Natural killer cell (primary cell): Measurements from ENCODE around the gene BMPR1A. TPM values are rescaled to one million over a fixed set of nuclear protein-coding genes. Genes with fewer than 3 reads are reported as not detected.

ENCODE experiments used
- ATAC-seq, 3 donors: fragments of 150-1000 bp in 2 of 3; fragments of 200-7000 bp in 1 of 3; cut with Tn5 transposase; 1 replicate in 1 of 3; 2 replicates in 2 of 3; pipeline ENCODE4 v1.10.0; 2021; ENCODE audit warnings: mild to moderate bottlenecking in 2 of 3, moderate library complexity in 2 of 3
- DNase-seq, 2 donors: peaks; one replicate each; pipeline versions ENCODE4 v3.0.0 to v3.0.0-alpha.2; 2013 to 2021; ENCODE audit warnings: mixed read lengths in 1 of 2
- H3K27ac ChIP-seq: one replicate; pipeline ENCODE4 v1.5.1; 2013; ENCODE audit warnings: mild to moderate bottlenecking, low read length
- H3K27me3 ChIP-seq: one replicate; pipeline ENCODE4 v1.6.1; 2013; ENCODE audit warnings: low read length; ENCODE audit not compliant: control insufficient read depth, insufficient read depth
- H3K36me3 ChIP-seq: one replicate; pipeline ENCODE4 v1.6.1; 2013; ENCODE audit warnings: low read length; ENCODE audit not compliant: control insufficient read depth, insufficient read depth
- H3K4me1 ChIP-seq: one replicate; pipeline ENCODE4 v1.6.1; 2013; ENCODE audit warnings: low read length; ENCODE audit not compliant: control insufficient read depth, insufficient read depth
- H3K4me3 ChIP-seq: one replicate; pipeline ENCODE4 v1.5.1; 2013; ENCODE audit warnings: low read length
- H3K9me3 ChIP-seq: one replicate; pipeline ENCODE4 v1.6.1; 2013; ENCODE audit warnings: low read length; ENCODE audit not compliant: control insufficient read depth, insufficient read depth
- H3K27ac Mint-ChIP-seq, 2 donors: one replicate each; pipeline ENCODE4 v1.8.0; 2022; ENCODE audit warnings: mild to moderate bottlenecking in 2 of 2, mixed read lengths in 2 of 2, moderate library complexity in 1 of 2
- H3K27me3 Mint-ChIP-seq, 2 donors: one replicate each; pipeline ENCODE4 v1.8.0; 2022; ENCODE audit warnings: low read depth in 2 of 2, mixed read lengths in 2 of 2
- H3K36me3 Mint-ChIP-seq: one replicate; pipeline ENCODE4 v1.8.0; 2022; ENCODE audit warnings: mixed read lengths
- H3K4me1 Mint-ChIP-seq, 2 donors: one replicate each; pipeline ENCODE4 v1.8.0; 2022; ENCODE audit warnings: mixed read lengths in 2 of 2
- H3K4me3 Mint-ChIP-seq: one replicate; pipeline ENCODE4 v1.8.0; 2022; ENCODE audit warnings: mild to moderate bottlenecking, moderate library complexity, mixed read lengths
- H3K9me3 Mint-ChIP-seq, 2 donors: one replicate each; pipeline ENCODE4 v1.8.0; 2022; ENCODE audit warnings: mixed read lengths in 2 of 2
- WGBS: methylation state at CpG from one replicate; pipeline ENCODE4 v1.1.7; 2013; ENCODE audit warnings: missing lambda C conversion rate; ENCODE audit not compliant: insufficient coverage; 5-methylcytosine and 5-hydroxymethylcytosine counted together
- intact Hi-C: fragments of 100-400 bp; cut with micrococcal nuclease; formaldehyde crosslinking; loops from one replicate; pipeline ENCODE4 v1.14.2; 2022
- total RNA-seq, 4 donors: library from RNA; stranded (reverse); fragments of 120-200 nt in 1 of 4; gene quantifications; one replicate each; pipeline versions ENCODE4 v1.2.3 to v1.2.4, GENCODE V29; 2013 to 2022
- TF ChIP-seq, protein P1 (sequence below): fragments of 200-600 bp; IDR thresholded peaks from one replicate; pipeline ENCODE4 v1.8.0; 2022; ENCODE audit warnings: antibody characterized with exemption

The BMPR1A gene
- total RNA-seq, 3 donors from 2014 or later (not counting 1 experiment from before 2014, with no cell fraction given), result 5.5 to 8.1 (median 7.7) TPM

DNA sequence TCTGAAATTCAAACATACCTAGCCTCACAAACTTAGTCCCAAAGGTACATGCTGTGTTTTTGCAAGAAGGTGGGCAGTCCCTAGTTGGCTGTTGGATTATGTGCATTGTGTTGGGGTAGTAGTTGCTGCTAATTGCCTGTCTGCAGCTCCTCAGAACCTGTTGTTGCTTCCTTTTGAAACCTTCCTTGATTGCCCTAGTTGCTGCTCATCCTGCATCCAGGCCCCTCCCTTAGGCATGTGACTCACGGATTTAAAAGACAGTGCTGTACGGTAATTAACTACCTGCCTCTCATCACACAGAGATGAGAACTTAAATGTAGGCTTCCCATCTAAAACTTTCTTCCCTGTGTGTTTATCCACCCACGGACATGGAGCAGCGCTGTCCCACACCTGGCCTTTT, 67.7 kb downstream of the BMPR1A start:
- intact Hi-C loops, result no loop called here
- DNase-seq, result no peak
- Histone ChIP-seq H3K4me3 (no peak overlapping the region), H3K36me3 (no peaks in the 10 kb centered on the region), H3K4me1 (no peaks in the 10 kb centered on the region), H3K9me3 (no peaks in the 10 kb centered on the region), H3K27me3 (no peaks in the 10 kb centered on the region), H3K27ac (no peak overlapping the region)
- ATAC-seq, result no peak
- Mint-ChIP-seq H3K27me3 (no peaks in the 10 kb centered on the region), H3K4me3 (no peak overlapping the region), H3K36me3 (no peaks in the 10 kb centered on the region), H3K27ac (no peak overlapping the region), H3K9me3 (no peaks in the 10 kb centered on the region), H3K4me1 (no peaks in the 10 kb centered on the region)
- TF ChIP-seq, protein P1, sequence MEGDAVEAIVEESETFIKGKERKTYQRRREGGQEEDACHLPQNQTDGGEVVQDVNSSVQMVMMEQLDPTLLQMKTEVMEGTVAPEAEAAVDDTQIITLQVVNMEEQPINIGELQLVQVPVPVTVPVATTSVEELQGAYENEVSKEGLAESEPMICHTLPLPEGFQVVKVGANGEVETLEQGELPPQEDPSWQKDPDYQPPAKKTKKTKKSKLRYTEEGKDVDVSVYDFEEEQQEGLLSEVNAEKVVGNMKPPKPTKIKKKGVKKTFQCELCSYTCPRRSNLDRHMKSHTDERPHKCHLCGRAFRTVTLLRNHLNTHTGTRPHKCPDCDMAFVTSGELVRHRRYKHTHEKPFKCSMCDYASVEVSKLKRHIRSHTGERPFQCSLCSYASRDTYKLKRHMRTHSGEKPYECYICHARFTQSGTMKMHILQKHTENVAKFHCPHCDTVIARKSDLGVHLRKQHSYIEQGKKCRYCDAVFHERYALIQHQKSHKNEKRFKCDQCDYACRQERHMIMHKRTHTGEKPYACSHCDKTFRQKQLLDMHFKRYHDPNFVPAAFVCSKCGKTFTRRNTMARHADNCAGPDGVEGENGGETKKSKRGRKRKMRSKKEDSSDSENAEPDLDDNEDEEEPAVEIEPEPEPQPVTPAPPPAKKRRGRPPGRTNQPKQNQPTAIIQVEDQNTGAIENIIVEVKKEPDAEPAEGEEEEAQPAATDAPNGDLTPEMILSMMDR, result no peak
- 92% methylated on average over 4 of the region's 4 CpGs for whole genome bisulfite sequencing

DNA sequence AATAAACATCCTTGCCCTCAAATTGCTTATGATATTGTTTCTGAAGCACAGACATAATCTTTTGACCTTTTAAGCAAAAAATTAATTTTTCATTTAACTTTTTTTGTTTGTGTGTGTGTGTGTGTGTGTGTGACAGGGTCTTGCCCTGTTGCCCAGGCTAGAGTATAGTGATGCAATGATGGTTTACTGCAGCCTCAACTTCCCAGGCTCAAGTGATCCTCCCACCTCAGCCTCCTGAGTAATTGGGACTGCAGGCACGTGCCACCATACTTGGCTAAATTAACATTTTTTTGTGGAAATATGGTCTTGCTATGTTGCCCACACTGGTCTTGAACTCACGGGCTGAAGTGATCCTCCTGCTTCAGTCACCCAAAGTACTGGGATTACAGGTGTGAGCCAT, 68.9 kb downstream of the BMPR1A start:
- Histone ChIP-seq H3K36me3 (no peaks in the 10 kb centered on the region), H3K27me3 (no peaks in the 10 kb centered on the region), H3K4me1 (no peaks in the 10 kb centered on the region), H3K4me3 (no peak overlapping the region), H3K9me3 (no peaks in the 10 kb centered on the region), H3K27ac (no peak overlapping the region)
- no peak for ATAC-seq
- TF ChIP-seq, protein P1, result no peak
- no peak for DNase-seq
- intact Hi-C loops, result no loop called here
- Mint-ChIP-seq H3K9me3 (no peaks in the 10 kb centered on the region), H3K4me1 (no peaks in the 10 kb centered on the region), H3K36me3 (no peaks in the 10 kb centered on the region), H3K27ac (no peak overlapping the region), H3K4me3 (no peak overlapping the region), H3K27me3 (no peaks in the 10 kb centered on the region)
- 100% methylated on average over 2 of the region's 2 CpGs for WGBS

DNA sequence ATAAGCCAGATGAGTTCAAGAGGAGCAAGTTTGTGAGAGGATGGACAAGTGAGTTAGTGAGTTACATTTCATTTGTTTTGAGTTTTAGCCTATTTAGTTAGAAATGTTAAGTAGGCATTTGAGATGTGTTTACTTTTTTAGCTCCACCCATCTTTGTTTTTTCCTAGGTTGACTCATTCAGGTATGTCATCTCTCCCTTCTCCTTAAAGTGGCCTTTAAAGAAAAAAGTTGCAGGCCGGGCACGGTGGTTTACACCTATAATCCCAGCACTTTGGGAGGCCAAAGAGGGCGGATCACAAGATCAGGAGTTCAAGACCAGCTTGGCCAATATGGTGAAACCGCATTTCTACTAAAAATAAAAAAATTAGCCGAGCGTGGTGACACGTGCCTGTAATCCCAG, 71.2 kb downstream of the BMPR1A start:
- Mint-ChIP-seq H3K4me3 (no peak overlapping the region), H3K36me3 (no peaks in the 10 kb centered on the region), H3K27me3 (no peaks in the 10 kb centered on the region), H3K9me3 (no peaks in the 10 kb centered on the region), H3K27ac (no peak overlapping the region), H3K4me1 (no peaks in the 10 kb centered on the region)
- intact Hi-C loops, result no loop called here
- 95% methylated on average over 7 of the region's 7 CpGs for WGBS
- TF ChIP-seq, protein P1, result no peak
- no peak overlapping the region for H3K4me3 ChIP-seq
- no peaks in the 10 kb centered on the region for H3K9me3 ChIP-seq
- H3K36me3 ChIP-seq, result no peaks in the 10 kb centered on the region
- DNase-seq (no peak), ATAC-seq (no peak)
- H3K4me1 ChIP-seq, result no peaks in the 10 kb centered on the region
- no peaks in the 10 kb centered on the region for H3K27me3 ChIP-seq
- H3K27ac ChIP-seq, result no peak overlapping the region

DNA sequence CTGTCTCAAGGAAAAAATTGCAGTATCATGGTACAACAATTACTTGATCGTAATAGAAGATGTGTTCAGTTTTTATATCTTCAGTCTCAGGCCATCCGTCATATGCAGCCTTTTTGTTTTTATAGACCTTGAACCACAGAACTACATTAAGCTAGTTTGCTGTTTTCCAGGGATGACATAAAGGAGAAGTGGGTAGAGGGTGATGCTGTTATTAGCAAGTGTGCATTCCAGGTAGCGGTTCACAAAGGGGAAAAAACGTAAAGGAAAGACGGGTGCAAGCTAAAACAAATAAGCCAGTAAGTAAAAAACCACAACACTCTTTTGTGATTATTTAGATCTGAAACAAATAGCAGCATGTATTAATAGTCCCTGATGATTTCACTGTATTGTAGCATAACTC, 71.7 kb downstream of the BMPR1A start:
- no peaks in the 10 kb centered on the region for H3K4me1 Mint-ChIP-seq
- H3K4me1 ChIP-seq, result no peaks in the 10 kb centered on the region
- no peaks in the 10 kb centered on the region for H3K27me3 ChIP-seq
- TF ChIP-seq, protein P1, result no peak
- whole genome bisulfite sequencing, result 98% methylated on average over 3 of the region's 5 CpGs
- DNase-seq (no peak), ATAC-seq (no peak)
- no peaks in the 10 kb centered on the region for H3K9me3 Mint-ChIP-seq
- H3K4me3 Mint-ChIP-seq, result no peak overlapping the region
- H3K4me3 ChIP-seq, result no peak overlapping the region
- no peaks in the 10 kb centered on the region for H3K9me3 ChIP-seq
- peaks cover 0 to 2% of the 10 kb centered on the region in 2 donors for H3K27me3 Mint-ChIP-seq
- intact Hi-C loops, result no loop called here
- H3K36me3 Mint-ChIP-seq, result no peaks in the 10 kb centered on the region
- H3K27ac ChIP-seq, result no peak overlapping the region
- H3K27ac Mint-ChIP-seq, result no peak overlapping the region
- no peaks in the 10 kb centered on the region for H3K36me3 ChIP-seq
